Measurements from ENCODE around the gene ALG6. TPM values are rescaled to one million over a fixed set of nuclear protein-coding genes. Genes with fewer than 3 reads are reported as not detected.

The ALG6 gene
- 8.2 TPM for total RNA-seq (ENCODE audit: insufficient read depth, low replicate concordance)

- DNase-seq (ENCODE audit: low spot score), result peak; percentile 95
Observed at GRCh38 chr1:63367215-63368103, at the start of gene ALG6. Gene ALG6 (plus strand): TSS chr1:63367627. CDS start chr1:63370978, 3,351 bp downstream.

- no peak for DNase-seq (ENCODE audit: low spot score)
Observed at GRCh38 chr1:63317817-63318152, 49.6 kb upstream of the ALG6 start.

- DNase-seq (ENCODE audit: low spot score), result no peak
Observed at GRCh38 chr1:63318201-63318979, 49.0 kb upstream of the ALG6 start.

GRCh38 chr1:63319046-63320021 lies 48.1 kb upstream of the ALG6 start:
- DNase-seq (ENCODE audit: low spot score), result no peak

GRCh38 chr1:63320022-63320721 lies 47.3 kb upstream of the ALG6 start:
- DNase-seq (ENCODE audit: low spot score), result no peak

GRCh38 chr1:63321066-63321784 lies 46.2 kb upstream of the ALG6 start:
- DNase-seq (ENCODE audit: low spot score), result no peak

- DNase-seq (ENCODE audit: low spot score), result no peak
Observed at GRCh38 chr1:63321785-63322113, 45.7 kb upstream of the ALG6 start.

- DNase-seq (ENCODE audit: low spot score), result no peak
Observed at GRCh38 chr1:63322114-63322943, 45.1 kb upstream of the ALG6 start, which contains the start of gene FOXD3. Gene FOXD3 (plus strand): TSS chr1:63322567. CDS start chr1:63323059, 492 bp downstream.

GRCh38 chr1:63322944-63323864 lies 44.2 kb upstream of the ALG6 start:
- DNase-seq (ENCODE audit: low spot score), result no peak

- no peak for DNase-seq (ENCODE audit: low spot score)
Observed at GRCh38 chr1:63323865-63324778, 43.3 kb upstream of the ALG6 start.

- no peak for DNase-seq (ENCODE audit: low spot score)
Observed at GRCh38 chr1:63324779-63325119, 42.7 kb upstream of the ALG6 start.

- DNase-seq (ENCODE audit: low spot score), result no peak
Observed at GRCh38 chr1:63325279-63325985, 42.0 kb upstream of the ALG6 start.

GRCh38 chr1:63326106-63326472 lies 41.3 kb upstream of the ALG6 start:
- no peak for DNase-seq (ENCODE audit: low spot score)

- no peak for DNase-seq (ENCODE audit: low spot score)
Observed at GRCh38 chr1:63326473-63327380, 40.7 kb upstream of the ALG6 start.

GRCh38 chr1:63327417-63328054 lies 39.9 kb upstream of the ALG6 start:
- DNase-seq (ENCODE audit: low spot score), result peak; percentile 62

Data from umbilical cord (tissue), 2 donors.